Measurements from ENCODE around the gene HHAT. TPM values are rescaled to one million over a fixed set of nuclear protein-coding genes. Genes with fewer than 3 reads are reported as not detected.

The HHAT gene
- total RNA-seq, 2 experiments from 2014 or later, result 5.2 to 9.5 TPM

DNA sequence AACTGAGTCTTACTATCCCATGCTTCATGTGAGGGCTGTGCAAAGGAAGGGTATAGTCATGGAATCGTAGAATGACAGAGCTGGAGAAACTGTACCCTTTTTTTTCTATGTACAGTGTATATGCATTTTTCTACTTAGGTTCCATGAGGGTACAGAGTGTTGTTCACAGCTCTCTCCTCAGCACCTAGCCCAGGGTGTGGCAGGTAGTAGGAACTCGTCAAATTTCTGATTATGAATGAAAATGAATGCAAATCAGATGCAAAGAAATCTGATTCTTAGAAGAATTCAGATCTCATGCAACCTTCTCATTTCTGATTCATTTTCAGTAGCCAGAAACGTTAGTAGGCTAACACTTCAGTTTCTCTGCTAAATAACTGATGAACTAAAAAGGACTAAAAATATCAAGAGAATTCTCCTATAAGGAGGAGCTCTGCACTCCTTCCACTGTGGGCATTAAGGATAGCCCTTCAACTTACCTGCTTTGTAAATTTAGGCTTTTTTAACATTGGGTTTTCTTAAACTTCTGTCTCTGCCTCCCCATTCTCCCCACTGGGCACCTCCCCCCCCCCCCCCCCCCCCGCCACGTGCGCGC is 18.0 kb upstream of the HHAT start:
- Histone ChIP-seq H2AFZ (ENCODE audit: low read length) (0 out of 2 replicates have a peak overlapping the region, but pooled peaks have one; percentile 31), H4K20me1 (ENCODE audit: insufficient read depth, low read length) (no peaks in the 10 kb centered on the region), H3K4me2 (ENCODE audit: low read length) (peak overlapping the region; percentile 58), H3K4me1 (ENCODE audit: insufficient read depth, low read length, poor library complexity, severe bottlenecking) (peaks cover 5% of the 10 kb centered on the region), H3K27ac (ENCODE audit: low read depth, low read length, poor library complexity, severe bottlenecking) (no peak overlapping the region), H3K9me2 (ENCODE audit: insufficient read depth, low read length) (no peaks in the 10 kb centered on the region), H3K36me3 (ENCODE audit: insufficient read depth, low read length) (no peaks in the 10 kb centered on the region), H3K4me3 (ENCODE audit: low read depth, low read length, poor library complexity, severe bottlenecking) (peak overlapping the region; percentile 51), H3K79me2 (ENCODE audit: insufficient read depth, low read depth, low read length) (no peaks in the 10 kb centered on the region), H3K9me3 (ENCODE audit: low read length) (no peaks in the 10 kb centered on the region)
- POLR2A ChIA-PET, result interaction anchor here (0.6 to 1.3 kb wide), 6 partner anchors 11 to 513 kb away, joined by 3 to 5 read pairs (median 3); no protein-coding TSS in a partner anchor
- DNase-seq (ENCODE audit: low spot score), result no peak
- CTCF ChIA-PET (ENCODE audit: unreplicated experiment), result no interaction called here
- intact Hi-C loops (cut with micrococcal nuclease; ENCODE audit: unreplicated experiment), result loop anchor here (1.0 to 2.0 kb wide), 3 partner anchors 90 to 450 kb away; no protein-coding TSS in a partner anchor
- BruUV-seq (replicated peaks), result no TSS peak
- TF ChIP-seq, protein P1, sequence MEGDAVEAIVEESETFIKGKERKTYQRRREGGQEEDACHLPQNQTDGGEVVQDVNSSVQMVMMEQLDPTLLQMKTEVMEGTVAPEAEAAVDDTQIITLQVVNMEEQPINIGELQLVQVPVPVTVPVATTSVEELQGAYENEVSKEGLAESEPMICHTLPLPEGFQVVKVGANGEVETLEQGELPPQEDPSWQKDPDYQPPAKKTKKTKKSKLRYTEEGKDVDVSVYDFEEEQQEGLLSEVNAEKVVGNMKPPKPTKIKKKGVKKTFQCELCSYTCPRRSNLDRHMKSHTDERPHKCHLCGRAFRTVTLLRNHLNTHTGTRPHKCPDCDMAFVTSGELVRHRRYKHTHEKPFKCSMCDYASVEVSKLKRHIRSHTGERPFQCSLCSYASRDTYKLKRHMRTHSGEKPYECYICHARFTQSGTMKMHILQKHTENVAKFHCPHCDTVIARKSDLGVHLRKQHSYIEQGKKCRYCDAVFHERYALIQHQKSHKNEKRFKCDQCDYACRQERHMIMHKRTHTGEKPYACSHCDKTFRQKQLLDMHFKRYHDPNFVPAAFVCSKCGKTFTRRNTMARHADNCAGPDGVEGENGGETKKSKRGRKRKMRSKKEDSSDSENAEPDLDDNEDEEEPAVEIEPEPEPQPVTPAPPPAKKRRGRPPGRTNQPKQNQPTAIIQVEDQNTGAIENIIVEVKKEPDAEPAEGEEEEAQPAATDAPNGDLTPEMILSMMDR (conservative IDR thresholded peaks at IDR 0.05; ENCODE audit: low read length), result no peak
- no peak for TF ChIP-seq EZH2phosphoT487 (IDR thresholded peaks at IDR 0.05; ENCODE audit: borderline replicate concordance, low read depth, low read length)

DNA sequence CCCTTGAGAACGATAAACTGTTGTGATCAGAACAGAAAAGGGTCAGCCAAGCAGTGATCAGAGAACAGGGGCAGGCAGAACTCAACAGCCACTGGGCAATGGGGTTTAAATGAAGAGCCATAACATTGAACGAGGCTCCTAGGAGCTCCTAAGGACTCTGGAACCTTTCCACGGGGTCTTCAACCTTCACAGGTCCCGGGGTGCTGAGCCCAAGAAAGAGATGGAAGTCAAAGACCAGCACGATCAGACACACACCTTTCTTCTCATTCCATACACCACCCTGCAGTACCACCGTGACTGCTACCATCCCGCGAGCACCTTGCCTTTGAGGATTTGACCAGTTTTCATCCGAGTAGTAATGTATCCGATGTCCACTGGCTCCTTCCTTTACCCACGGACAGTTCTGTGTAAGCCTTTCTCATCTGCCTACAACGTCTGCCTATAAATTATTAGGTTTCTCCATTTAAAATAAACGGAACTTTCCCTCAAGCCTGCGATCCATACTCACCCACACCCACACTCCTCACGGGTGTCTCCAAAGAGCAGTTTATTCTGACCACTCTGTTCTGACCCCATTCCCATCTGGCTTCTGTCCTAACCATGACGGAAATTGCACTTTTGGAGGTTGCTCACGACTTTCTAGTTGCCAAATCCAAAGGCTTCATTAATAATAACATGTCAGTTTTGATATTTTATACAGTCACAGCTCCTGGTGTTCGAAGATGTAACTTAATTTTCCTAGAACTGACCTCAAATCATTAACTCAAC is 16.8 kb upstream of the HHAT start:
- Histone ChIP-seq H3K9me2 (ENCODE audit: insufficient read depth, low read length) (no peaks in the 10 kb centered on the region), H3K9me3 (ENCODE audit: low read length) (no peaks in the 10 kb centered on the region), H3K79me2 (ENCODE audit: insufficient read depth, low read depth, low read length) (no peaks in the 10 kb centered on the region), H3K4me3 (ENCODE audit: low read depth, low read length, poor library complexity, severe bottlenecking) (peak overlapping the region; percentile 51), H3K36me3 (ENCODE audit: insufficient read depth, low read length) (no peaks in the 10 kb centered on the region), H2AFZ (ENCODE audit: low read length) (peak overlapping the region; percentile 60), H3K4me1 (ENCODE audit: insufficient read depth, low read length, poor library complexity, severe bottlenecking) (peaks cover 5% of the 10 kb centered on the region), H4K20me1 (ENCODE audit: insufficient read depth, low read length) (no peaks in the 10 kb centered on the region), H3K4me2 (ENCODE audit: low read length) (peak overlapping the region; percentile 58), H3K27ac (ENCODE audit: low read depth, low read length, poor library complexity, severe bottlenecking) (no peak overlapping the region)
- ChIA-PET POLR2A (interaction anchor here (1.0 to 1.3 kb wide), 3 partner anchors 13 to 514 kb away, joined by 3 to 4 read pairs (median 3); no protein-coding TSS in a partner anchor), CTCF (ENCODE audit: unreplicated experiment) (no interaction called here)
- TF ChIP-seq, protein P1 (conservative IDR thresholded peaks at IDR 0.05; ENCODE audit: low read length), result no peak
- no peak for TF ChIP-seq EZH2phosphoT487 (IDR thresholded peaks at IDR 0.05; ENCODE audit: borderline replicate concordance, low read depth, low read length)
- BruUV-seq (replicated peaks), result no TSS peak
- no peak for DNase-seq (ENCODE audit: low spot score)
- intact Hi-C loops (cut with micrococcal nuclease; ENCODE audit: unreplicated experiment), result loop anchor here (1.0 to 2.0 kb wide), 3 partner anchors 89 to 452 kb away; no protein-coding TSS in a partner anchor
